GM10266 (cell line): Measurements from ENCODE around the gene MAML1.
A peak's percentile ranks its signal among the peaks of the same experiment; 100 is the strongest.

Experiments used
- DNase-seq: peaks from one replicate; pipeline ENCODE4 v3.0.0; 2012; ENCODE audit errors: extremely low spot score
- TF ChIP-seq, protein P1 (sequence below): IDR thresholded peaks from 2 replicates; pipeline ENCODE4 v1.5.1; 2012; ENCODE audit warnings: mild to moderate bottlenecking, low read depth; ENCODE audit not compliant: control insufficient read depth, insufficient read depth; ENCODE audit errors: missing control alignments

The MAML1 gene

GRCh38 chr5:179799644-179799973 is 67.0 kb downstream of the MAML1 start:
- TF ChIP-seq, protein P1, sequence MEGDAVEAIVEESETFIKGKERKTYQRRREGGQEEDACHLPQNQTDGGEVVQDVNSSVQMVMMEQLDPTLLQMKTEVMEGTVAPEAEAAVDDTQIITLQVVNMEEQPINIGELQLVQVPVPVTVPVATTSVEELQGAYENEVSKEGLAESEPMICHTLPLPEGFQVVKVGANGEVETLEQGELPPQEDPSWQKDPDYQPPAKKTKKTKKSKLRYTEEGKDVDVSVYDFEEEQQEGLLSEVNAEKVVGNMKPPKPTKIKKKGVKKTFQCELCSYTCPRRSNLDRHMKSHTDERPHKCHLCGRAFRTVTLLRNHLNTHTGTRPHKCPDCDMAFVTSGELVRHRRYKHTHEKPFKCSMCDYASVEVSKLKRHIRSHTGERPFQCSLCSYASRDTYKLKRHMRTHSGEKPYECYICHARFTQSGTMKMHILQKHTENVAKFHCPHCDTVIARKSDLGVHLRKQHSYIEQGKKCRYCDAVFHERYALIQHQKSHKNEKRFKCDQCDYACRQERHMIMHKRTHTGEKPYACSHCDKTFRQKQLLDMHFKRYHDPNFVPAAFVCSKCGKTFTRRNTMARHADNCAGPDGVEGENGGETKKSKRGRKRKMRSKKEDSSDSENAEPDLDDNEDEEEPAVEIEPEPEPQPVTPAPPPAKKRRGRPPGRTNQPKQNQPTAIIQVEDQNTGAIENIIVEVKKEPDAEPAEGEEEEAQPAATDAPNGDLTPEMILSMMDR: no peak

GRCh38 chr5:179800071-179800695 is 67.6 kb downstream of the MAML1 start:
- DNase-seq: peak; percentile 21
- TF ChIP-seq, protein P1: no peak

More at GRCh38 chr5:179799644-179799973, 67.0 kb downstream of the MAML1 start:
- DNase-seq: no peak

- TF ChIP-seq, protein P1: no peak
- no peak for DNase-seq
These were observed 68.1 kb downstream of the MAML1 start for GRCh38 chr5:179800696-179801201.

- TF ChIP-seq, protein P1: peak; percentile 69
- DNase-seq: peak; percentile 83
These were observed 68.9 kb downstream of the MAML1 start for GRCh38 chr5:179801304-179802206.

DNA sequence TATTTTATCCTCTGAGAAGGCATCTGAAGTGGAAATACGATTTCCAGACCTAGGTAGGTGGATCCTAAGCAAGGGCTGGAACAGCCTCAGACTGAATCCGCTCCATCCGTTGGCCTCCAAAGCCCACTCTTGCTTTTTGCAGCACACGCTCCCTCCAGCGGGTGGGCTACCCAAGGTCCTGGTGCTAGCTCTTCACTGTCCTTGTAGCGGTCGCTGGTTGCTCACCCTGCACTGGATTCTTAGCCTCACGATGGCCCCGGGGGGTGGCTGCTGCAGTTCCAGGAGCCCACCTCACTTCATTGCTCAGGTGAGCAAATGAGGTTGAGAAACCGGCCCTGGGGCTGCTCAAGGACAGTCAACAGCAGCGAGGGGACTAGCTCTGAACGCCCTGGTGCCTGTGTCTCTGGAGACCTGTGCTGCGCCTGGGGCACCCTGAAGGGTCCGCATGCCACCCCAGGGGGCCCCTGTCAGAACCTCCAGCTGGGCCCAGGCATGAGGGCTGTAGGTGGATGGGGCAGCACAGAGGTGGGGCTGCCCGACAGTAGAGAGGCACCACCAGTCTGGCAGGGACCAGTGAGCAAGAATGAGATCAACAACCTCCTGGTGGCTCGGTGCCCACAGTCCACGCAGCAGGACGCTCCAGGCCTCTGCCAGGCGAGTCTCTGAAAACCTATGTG is 69.7 kb downstream of the MAML1 start:
- TF ChIP-seq, protein P1: no peak

DNA sequence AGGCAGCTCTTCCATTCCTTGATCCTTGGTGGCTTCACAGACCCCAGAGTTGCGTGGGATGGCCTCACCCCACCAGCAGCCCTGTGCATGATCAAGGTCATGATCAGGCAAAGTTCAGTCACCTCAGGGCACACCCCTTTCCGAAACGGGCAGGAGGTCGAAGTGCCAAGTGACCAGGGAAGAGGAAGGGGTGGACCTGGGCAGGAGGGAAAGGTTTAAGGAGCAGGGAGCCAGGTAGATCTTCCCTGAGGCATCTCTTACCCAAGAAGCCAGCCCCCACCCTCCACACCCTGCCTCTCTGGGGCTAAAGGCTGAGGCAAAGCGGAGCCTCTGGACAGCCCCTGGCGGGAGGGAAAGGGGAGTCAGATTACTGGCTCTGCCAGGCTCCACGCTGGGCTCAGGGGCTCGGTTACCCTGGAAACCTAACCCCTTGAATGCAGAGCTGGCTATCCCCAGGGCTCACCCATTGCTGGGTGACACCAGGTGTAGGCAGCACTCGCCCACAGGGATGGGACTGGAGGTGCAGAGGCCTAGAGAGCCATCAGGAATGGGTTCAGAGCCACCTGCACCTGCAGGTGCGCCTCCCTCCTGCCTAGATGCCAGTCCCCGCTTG is 70.4 kb downstream of the MAML1 start:
- no peak for DNase-seq
- TF ChIP-seq, protein P1: no peak

More for the DNA sequence above, 69.7 kb downstream of the MAML1 start:
- DNase-seq: no peak
